GM21360 (cell line): ENCODE data around the gene RAB3D.

Source experiments
- ATAC-seq: cut with Tn5 transposase; IDR thresholded peaks from one replicate; pipeline ENCODE4 v1.9.1; 2021; ENCODE audit warnings: mild to moderate bottlenecking, moderate library complexity; ENCODE audit not compliant: unreplicated experiment

RAB3D gene

DNA sequence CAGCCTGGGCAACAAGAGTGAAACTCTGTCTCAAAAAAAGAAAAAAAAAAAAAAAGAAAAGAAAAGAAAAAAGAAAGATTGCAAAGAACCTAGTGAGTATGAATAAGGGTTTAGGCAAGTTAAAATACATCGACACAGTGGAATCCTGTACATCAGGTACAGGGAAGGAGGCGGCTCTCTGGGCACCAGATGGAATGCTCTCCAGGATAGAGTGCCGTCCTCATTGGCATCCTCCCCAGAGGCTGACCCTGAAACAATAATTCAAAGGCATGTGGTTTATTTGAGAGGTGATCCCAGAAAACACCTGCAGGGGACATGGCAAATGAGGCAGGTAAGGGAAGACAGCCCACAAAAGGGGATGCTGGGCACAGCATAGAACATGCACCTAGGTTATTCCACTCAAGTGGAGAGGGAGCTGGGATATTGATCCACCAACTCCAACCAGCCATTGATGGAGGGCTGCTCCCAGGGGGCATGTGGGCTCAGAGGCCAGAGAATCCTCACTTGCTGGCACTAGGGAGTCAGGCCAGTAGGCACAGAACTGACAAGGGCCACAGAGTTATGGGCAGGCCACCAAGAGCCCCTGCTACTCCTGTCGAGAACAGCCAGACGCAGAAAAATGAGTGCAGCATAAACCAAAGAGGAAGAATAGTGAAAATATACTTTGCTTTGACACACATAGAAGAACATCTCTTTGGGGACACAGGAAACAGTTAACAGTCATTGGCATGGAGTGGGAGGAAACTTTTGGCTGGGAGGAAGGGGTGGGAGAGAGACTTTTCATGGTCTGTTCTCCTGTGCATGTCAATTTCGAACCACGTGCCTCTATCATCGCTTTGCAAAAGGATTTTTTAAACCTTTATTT is 39.3 kb downstream of the RAB3D start:
- no peak for ATAC-seq

DNA sequence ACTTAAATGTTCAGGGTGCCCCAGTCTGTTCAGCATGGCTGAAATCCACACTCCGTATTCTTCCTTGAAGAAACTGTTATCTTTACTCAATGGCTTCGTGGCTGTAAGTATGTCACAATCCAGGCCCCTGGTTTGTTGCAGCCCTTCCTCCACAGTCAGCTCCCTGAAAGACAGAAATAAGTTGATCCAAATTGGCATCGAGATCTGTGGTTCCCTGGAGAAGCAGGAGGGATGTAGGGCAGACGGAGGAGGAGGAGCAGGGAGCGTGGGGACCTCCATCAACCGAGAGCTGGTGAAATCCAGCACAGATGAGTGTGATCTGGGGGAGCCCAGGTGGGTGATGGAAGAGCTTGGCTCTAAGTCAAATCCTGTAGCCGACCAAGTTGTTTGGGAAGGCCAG is 43.2 kb downstream of the RAB3D start:
- no peak for ATAC-seq

DNA sequence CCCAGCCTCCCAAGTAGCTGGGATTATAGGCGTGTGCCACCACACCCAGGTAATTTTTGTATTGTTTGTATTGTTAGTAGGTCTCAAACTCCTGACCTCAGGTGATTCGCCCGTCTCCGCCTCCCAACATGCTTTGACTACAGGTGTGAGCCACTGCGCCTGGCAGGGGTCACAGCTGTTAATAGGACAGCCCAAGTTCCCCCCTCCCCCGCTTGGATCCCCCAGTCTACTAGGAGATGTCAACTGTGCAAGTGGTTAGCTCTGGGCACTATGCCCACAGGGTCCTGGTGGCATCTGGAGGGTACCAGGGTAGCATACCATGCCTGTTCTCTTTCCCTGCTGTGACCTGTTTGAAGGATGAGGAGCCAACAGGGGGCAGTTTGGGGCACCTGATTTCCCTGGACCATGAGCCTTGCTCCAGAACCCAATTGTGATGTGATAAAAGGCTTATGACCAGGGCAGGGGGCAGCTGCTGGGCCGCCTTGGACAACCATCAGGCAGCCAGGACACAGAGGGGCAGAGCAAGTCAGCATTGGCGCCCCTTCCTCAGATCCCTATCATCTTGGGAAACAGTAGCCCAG is 43.7 kb downstream of the RAB3D start, which contains the start of gene TSPAN16:
TSS of gene TSPAN16 (plus strand) at position 496 of the 581 bp plus-strand sequence. CDS start 138 bp downstream, outside the sequence.
- no peak for ATAC-seq

DNA sequence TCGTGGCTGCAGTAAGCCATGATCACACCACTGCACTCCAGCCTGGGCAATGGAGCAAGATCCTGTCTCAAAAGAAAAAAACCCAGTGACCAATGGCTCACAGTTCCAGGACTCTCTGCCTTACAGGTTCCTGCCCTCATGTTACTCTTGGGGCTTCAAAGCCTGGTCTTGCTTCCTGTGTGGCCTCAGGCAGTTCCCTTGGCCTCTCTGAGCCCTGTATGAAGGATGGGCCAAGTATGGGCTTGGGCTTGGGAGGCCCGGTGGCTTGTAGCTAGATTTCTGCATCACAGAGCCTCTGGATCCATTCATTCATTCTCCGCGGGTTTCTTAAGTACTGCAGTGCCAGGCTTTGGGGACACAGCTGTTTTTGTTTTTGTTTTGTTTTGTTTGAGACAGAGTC is 44.3 kb downstream of the RAB3D start:
- ATAC-seq, result no peak

DNA sequence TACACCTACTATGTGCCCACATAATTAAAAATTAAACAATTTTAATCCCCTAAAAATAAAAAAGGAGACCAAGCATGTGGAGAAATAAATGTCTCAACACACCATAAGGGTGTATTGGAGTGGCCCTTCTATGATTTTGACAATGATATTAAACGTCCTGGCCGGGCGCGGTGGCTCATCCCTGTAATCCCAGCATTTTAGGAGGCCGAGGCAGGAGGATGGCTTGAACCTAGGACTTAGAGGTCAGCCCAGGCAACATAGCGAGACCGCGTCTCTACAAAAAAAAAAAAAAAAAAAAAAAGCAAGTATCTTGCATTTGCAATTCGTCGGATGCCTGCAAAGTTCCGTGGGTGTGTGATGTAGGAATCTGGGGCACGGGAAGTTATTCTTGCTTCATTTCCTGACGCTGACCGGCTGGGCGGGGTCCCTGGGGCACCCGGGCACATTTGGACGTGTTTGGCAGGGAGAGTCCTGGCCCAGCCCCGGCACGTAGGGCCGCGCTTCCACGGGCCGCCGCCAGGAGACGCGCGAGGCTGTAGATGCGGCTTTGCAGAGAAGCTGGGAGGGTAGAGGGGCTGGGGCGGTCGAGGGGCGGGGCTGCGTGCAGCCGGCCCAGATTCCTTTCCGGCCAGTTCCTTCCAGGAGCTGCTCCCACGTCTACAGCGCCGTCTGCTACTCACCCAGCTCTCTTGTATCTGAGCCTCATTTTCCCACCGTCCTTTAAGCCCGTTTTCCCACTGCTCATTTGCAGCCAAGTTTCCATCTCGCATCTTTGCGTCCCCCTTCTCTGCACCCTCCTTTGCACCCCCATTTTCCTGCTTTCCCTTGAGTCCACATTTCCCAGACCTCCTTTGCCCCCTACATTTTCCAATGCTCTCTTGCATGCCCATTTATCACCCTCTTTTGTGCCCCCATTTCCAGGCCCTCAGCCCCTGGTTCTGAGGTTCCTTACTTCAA is 45.7 kb downstream of the RAB3D start:
- no peak for ATAC-seq

DNA sequence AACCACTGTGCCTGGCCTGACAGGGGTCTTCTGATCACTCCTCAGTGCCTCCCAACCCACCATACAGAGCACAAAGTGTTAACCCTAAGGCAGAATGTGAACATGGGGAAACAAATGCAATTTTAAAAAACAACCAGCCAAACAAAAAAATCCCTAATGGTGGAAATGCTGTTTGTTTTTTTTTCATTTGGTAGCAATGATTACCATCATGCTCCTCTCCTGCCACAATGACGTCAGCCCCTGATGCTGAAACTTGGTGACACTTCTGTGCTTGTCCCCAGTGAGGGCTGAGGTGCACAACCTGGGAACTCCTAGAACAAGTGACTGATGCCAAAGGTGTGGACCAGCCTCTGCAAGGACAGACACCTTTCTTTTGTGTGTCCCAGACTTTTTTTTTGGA is 47.5 kb downstream of the RAB3D start:
- ATAC-seq, result no peak

DNA sequence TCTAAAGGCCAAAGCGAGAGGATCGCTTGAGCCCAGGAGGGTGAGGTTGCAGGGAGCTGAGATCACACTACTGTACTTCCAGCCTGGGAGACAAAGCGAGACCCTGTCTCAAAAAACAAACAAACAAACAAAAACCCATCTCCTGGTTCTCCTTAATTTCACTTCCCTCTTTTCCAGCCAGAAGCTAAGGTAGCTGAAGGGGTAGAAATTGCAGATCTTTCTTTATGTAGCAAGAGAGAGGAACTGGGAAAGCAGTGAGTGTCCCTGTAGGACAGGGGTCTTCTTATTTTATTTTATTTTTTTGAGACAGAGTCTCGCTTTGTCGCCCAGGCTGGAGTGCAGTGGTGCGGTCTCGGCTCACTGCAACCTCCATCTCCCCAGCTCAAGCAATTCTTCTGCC is 48.0 kb downstream of the RAB3D start:
- no peak for ATAC-seq

DNA sequence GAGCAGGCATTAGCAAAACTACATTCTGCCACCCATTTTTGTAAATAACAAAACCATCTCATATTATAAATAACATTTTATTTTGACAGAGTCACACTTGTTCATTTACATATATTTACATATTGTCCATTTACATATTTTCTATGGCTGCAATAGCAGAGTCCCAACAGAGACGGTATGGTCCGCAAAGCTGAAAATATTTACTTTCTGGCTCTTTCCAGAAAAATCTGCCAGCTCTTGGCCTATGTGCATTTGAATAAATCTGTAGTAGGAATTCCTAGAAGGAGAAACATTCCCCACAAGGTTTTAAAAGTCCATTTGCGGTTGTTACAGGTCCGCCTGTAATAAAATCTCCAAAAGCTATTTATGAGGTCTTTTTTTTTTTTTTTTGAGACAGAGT is 49.2 kb downstream of the RAB3D start:
- ATAC-seq, result no peak

DNA sequence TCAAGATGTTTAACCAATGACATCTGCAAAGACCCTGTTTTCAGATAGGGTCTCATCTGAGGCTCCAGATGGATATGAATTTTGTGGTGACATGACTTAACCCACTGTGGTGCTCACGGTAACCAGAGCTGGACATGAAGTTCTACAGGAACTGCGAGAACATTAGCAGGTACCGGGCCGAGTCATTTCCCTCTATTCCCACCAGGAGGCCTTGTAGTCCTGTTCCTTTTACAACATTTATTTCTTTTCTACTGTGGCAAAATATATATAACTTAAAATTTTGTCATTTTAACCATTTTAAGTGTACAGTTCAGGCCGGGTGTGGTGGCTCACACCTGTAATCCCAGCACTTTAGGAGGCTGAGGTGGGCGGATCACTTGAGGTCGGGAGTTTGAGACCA is 51.1 kb downstream of the RAB3D start:
- ATAC-seq, result no peak

DNA sequence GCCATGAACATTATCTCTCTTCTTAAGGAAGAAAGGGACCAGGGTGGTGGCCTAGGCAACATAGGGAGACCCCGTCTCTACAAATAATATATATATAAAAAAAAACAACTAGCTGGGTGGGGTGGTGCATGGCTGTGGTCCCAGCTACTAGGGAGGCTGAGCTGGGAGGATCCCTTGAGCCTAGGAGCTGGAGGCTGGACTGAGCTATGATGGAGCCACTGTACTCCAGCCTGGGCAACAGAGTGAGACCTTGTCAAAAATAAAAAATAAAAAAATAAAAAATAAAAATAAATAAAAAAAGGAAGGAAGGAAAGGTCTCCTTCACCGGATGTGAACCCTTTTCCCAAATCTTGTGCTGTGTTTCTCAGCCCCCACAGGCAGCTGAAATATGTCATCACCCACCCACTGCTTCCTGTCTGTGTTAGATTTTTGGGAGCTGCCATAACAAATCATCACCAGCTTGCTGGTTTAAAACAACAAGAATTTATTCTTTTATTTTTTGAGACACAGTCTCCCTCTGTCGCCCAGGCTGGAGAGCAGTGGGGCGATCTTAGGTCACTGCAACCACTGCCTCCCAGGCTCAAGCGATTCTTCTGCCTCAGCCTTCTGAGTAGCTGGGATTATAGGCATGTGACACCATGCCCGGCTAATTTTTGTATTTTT is 53.0 kb downstream of the RAB3D start:
- no peak for ATAC-seq

DNA sequence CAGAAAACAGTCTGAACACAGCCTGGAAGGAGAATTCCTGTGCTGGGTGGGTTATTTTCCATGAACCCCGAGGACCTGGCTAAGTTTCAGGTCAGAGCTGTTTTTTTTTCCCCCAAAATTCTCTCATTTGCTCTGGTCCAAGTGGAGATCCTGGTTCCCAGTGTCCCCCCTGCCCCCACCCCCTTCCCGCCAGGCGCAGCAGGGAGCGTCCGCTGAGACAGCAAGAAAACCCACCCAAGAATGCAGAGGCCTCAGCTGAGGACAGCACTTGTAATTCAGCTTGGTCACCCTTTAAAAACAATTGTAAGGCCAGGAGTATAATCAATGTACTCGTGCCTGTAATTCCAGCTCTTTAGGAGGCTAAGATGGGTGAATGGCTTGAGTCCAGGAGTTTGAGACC is 54.9 kb downstream of the RAB3D start:
- ATAC-seq, result no peak

DNA sequence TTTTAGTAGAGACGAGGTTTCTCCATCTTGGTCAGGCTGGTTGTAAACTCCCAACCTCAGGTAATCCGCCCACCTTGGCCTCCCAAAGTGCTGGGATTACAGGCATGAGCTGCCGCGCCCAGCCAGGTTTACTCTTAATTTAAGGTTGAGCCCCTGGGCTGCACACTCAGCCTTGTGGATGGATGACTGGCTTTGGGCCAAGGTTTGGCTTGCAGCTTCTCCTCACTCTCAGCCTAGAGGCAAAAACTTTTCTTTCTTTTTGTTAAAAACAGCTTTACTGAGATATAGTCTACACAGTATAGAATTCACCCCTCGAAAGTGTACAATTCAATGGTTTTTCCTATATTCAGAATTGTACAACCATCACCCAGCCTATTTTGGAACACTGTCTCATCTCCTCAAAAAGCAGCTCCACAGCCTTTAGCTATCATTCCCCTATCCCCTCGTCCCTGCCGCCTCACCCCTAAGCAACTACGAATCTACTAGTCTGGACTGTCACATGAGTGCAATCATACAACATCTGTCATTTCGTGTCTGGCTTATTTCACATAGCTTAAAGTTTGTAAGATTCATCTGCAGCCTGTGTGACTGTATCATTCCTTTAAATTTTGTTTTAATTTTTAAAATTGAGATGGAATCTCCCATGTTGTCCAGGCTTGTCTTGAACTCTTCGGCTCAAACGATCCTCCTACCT is 58.0 kb downstream of the RAB3D start:
- no peak for ATAC-seq

DNA sequence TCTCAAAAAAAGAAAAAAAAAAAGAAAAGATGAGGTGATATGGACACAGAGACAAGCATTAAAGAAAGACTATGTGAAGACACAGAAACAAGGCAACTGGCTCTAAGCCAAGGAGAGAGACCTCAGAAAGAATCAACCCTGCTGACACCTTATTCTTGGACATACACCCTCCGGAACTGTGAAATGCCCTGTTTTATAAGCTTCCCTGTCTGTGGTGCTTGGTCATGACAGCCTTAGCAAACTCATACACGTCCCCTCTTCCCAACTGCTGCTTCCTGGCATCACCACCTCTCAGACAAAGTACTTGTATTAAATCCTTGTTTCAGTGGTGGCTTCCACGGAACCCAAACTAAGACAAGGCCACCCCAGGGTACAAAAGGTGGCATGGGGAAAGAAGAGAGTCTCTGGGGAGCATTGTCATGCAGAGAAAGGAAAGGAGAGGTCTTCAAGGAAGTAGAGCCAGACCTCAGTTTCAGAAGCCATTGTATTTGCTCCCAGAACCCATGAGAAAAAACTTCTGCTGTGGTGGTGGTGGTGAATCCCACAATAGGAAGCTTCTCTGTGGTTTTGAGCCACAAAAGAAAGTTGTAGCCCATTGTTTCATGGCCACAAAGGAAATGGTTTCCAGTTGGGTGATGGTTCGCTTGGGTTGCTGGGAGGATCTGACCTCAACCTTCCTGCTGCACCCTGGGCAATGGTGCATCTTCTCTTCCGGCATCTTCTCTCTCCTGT is 59.8 kb downstream of the RAB3D start:
- no peak for ATAC-seq

DNA sequence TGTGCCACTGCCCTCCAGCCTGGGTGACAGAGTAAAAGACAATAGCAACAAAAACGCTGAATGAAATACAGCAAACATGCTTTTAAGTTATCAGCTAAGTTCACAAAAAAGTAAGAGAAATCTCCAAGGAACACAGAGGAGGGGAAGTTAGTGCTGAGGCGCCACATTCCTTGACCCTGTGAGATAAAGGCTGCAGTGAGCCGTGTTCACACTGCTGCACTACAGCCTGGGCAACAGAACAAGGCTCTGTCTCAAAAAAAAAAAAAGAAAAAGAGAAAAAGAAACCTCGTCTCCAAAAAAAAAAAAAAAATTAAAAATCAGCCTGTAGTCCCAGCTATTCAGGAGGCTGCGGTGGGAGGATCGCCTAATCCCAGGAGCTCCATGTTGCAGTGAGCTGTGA is 60.8 kb downstream of the RAB3D start:
- no peak for ATAC-seq

DNA sequence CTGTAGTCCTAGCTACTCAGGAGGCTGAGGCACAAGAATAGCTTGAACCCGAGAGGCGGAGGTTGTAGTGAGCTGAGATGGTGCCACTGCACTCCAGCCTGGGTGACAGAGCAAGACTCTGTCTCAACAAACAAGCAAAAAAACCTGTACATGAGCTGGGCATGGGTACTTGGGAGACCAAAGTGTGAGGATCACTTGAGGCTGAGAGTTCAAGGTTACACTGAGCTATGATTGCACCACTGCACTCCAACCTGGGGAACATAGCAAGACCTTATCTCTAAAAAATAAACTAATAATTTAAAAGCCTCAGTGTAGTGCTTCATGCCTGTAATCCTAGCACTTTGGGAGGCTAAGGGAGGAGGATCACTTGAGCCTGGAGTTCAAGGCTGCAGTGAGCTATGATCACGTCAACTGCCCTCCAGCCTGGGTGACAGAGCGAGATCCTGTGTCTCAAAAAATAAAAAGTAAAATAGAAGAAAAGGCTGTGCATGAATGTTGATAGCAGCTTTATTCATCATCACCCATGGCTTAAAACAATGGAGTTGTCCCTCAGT is 64.8 kb downstream of the RAB3D start:
- no peak for ATAC-seq

DNA sequence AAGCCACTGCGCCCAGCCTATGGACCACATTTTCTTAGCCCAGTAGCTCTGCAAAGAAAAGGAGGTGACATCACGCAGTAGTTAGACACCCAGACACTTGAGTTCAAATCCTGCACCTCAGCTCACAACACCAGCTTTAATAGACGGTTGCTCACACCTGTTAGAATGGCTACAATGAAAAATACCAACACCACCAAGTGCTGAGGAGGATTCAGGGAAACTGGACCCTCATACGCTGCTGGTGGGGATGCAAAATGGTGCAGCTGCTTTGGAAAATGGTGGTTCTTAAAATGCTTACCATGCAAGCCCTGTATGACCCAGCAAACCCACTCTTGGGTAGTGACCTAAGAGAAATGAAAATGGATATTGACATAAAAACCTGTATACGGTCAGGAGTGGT is 65.5 kb downstream of the RAB3D start:
- ATAC-seq, result no peak

DNA sequence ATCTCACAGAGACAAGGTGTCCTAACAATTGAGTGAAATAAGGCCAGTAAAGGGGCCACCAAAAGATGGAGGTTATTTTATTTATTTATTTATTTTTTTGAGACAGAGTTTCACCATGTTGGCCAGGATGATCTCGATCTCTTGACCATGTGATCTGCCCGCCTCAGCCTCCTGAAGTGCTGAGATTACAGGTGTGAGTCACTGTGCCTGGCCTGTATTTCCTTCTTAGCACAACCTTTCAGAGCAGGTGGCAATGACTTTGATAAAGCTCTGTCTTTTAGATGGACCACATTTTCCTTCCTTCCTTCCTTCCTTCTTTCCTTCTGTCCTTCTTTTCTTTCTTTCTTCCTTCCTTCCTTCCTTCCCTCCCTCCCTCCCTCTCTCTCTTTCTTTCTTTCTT is 66.2 kb downstream of the RAB3D start:
- no peak for ATAC-seq
